Vagina (tissue), 2 donors: ENCODE data around the gene MARK3.

Experiments used
- CTCF ChIP-seq, 3 experiments: fragments of 450-650 bp in 2 of 3; fragments of 200-600 bp in 1 of 3; sonication (generic) in 1 of 3; IDR thresholded peaks; one replicate each; pipeline ENCODE4 v1.5.1; 2017 to 2019; ENCODE audit warnings: antibody characterized with exemption in 3 of 3, mild to moderate bottlenecking in 2 of 3, moderate library complexity in 2 of 3
- POLR2A ChIP-seq, 2 donors: fragments of 450-650 bp; IDR thresholded peaks; one replicate each; pipeline ENCODE4 v1.6.1; 2017; ENCODE audit warnings: antibody characterized with exemption in 2 of 2, mild to moderate bottlenecking in 2 of 2, moderate library complexity in 2 of 2

GRCh38 chr14:103336191-103336590, 49.0 kb upstream of the MARK3 start:
- no peak for TF ChIP-seq POLR2A (IDR thresholded peaks at IDR 0.05)
- TF ChIP-seq CTCF (IDR thresholded peaks at IDR 0.05): no peak
